Muscle of leg (tissue), 11 donors: ENCODE data around the gene SLC35E1. TPM values are rescaled to one million over a fixed set of nuclear protein-coding genes. Genes with fewer than 3 reads are reported as not detected.

Source experiments
- DNase-seq: peaks from one replicate; pipeline ENCODE4 v3.0.0; 2013
- H3K27ac ChIP-seq: one replicate; pipeline ENCODE4 v1.5.1; 2013; ENCODE audit warnings: mild to moderate bottlenecking, low read length, control low read depth
- H3K27me3 ChIP-seq: one replicate; pipeline ENCODE4 v1.6.1; 2013; ENCODE audit warnings: low read length; ENCODE audit not compliant: control insufficient read depth, insufficient read depth
- H3K36me3 ChIP-seq: one replicate; pipeline ENCODE4 v1.6.1; 2013; ENCODE audit warnings: low read length; ENCODE audit not compliant: control insufficient read depth, insufficient read depth
- H3K4me1 ChIP-seq: one replicate; pipeline ENCODE4 v1.6.1; 2013; ENCODE audit warnings: low read length; ENCODE audit not compliant: control insufficient read depth, insufficient read depth
- H3K4me3 ChIP-seq: one replicate; pipeline ENCODE4 v1.5.1; 2013; ENCODE audit warnings: low read length, control low read depth
- H3K9me3 ChIP-seq: replicated peaks from 2 replicates; pipeline ENCODE4 v1.6.1; 2013; ENCODE audit warnings: low read depth, low read length; ENCODE audit not compliant: control insufficient read depth
- WGBS: methylation state at CpG from one replicate; pipeline ENCODE4 v1.1.5; 2013; ENCODE audit warnings: missing lambda C conversion rate; ENCODE audit not compliant: insufficient coverage; 5-methylcytosine and 5-hydroxymethylcytosine counted together
- polyA plus RNA-seq, 8 donors: library from polyadenylated mRNA; unstranded; fragments of 120-200 nt; gene quantifications; one replicate each; pipeline versions ENCODE4 v1.2.1 to v1.2.3, GENCODE V29; 2013; ENCODE audit warnings: inconsistent platforms in 1 of 8, low replicate concordance in 1 of 8; ENCODE audit not compliant: insufficient read length in 8 of 8, insufficient read depth in 1 of 8
- total RNA-seq: library from RNA; stranded (reverse); fragments of 120-200 nt; gene quantifications from one replicate; pipeline ENCODE4 v1.2.4, GENCODE V29; 2013

Gene SLC35E1
- total and polyA plus RNA-seq, 9 donors = 16.1 to 34.7 (median 28.3) TPM

DNA sequence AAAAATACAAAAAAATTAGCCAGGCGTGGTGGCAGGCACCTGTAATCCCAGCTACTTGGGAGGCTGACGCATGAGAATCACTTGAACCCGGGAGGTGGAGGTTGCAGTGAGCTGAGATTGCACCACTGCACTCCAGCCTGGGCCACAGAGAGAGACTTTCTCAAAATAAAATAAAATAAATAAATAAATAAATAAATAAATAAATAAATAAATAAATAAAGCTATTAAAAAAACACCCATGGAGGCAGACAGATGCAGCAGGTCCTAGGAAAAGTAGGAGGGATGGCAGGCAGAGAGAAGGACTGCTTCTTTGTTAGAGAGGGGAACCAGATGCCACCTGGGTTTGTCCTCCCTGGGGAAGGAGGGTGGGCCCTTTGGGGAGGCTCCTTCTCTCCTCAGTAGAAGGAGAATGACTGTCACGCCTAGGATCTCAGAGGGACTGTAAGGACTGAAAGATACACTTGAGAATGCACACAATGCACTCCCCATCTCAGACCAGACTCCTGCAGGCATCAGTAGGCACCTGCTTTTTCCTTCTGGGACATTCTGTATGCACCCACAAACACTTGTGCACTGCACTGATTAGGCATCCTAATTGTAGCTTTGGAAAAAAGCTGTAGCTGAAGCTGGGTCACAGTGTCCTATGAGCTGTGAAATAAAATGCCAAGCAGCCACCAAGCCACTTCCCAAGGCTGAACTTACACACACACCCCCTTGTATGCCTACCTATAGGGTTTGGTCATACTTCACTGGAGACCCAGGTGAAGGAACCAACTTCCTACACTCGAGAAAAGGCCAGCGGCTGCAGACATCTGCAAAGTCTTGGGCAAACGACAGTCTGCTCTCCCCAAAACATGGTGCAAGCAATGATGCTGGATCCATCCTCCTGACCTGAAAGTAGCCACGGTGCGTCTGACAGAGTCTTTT, 18.9 kb upstream of the SLC35E1 start:
- Histone ChIP-seq H3K27me3 (no peaks in the 10 kb centered on the region), H3K36me3 (no peaks in the 10 kb centered on the region), H3K9me3 (no peaks in the 10 kb centered on the region), H3K4me3 (no peak overlapping the region), H3K4me1 (peaks cover 49% of the 10 kb centered on the region), H3K27ac (no peak overlapping the region)
- no peak for DNase-seq
- WGBS = 83% methylated on average over 6 of the region's 9 CpGs

- Histone ChIP-seq H3K9me3 (no peaks in the 10 kb centered on the region), H3K27me3 (no peaks in the 10 kb centered on the region), H3K36me3 (no peaks in the 10 kb centered on the region), H3K4me1 (peaks cover 61% of the 10 kb centered on the region), H3K4me3 (no peak overlapping the region), H3K27ac (no peak overlapping the region)
- DNase-seq = no peak
- WGBS = 67% methylated on average over 3 of the region's 3 CpGs
Measured at GRCh38 chr19:16589917-16590316, 17.7 kb upstream of the SLC35E1 start.

GRCh38 chr19:16588824-16589577, 16.8 kb upstream of the SLC35E1 start:
- no peak for DNase-seq
- Histone ChIP-seq H3K4me3 (no peak overlapping the region), H3K27me3 (no peaks in the 10 kb centered on the region), H3K27ac (peak overlapping the region; percentile 73), H3K9me3 (no peaks in the 10 kb centered on the region), H3K4me1 (peaks cover 70% of the 10 kb centered on the region), H3K36me3 (no peaks in the 10 kb centered on the region)
- 87% methylated on average over 9 of the region's 11 CpGs for WGBS

DNA sequence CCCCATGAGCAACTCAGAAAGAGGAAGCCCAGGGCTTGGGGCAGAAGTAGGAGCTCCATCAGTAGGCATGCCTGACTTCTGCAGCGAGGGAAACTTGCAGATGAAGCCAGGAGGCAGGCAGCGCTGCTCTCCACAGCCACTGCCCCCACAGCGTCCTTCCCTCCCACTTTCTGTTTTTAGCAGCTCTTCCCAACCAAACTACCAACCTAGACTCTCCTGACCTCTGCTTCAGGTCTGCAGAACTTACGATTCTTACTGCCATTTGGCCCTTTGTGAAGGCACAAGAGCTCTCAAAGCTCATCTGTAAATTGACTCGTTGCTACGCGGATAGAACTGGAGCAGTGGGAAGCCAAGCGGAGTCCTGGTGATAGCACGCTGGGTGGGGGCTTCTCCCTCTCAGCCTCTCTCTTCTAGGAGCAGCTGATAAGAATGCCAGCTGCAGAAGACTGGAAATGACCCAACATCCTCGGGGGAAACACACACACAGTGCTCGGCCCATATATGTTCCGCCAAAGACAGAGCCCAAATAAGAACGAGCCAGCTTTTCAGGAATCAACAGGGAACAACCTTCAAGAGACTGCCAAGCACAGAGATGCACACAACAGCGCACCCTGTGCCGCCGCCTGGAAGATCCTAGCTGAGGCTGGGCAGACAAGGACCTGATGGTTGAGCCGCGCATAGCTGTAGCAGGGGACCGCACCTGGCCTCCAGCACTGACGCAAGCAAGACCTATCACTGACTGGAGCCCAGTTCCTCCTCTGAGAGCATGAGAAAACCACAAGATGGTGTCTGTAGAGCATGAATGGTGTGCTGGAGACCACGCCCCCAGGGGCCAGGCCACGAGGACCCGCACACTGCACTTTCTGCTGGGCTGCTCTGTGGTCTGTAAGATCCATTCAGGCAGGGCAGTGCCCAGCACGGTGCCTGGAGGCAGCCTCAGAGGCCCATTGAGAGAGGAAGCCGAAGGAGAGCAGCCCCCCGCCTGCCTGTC, 15.9 kb upstream of the SLC35E1 start:
- H3K27ac ChIP-seq = peak overlapping the region; percentile 73
- peak; percentile 55 for DNase-seq
- H3K27me3 ChIP-seq = no peaks in the 10 kb centered on the region
- H3K36me3 ChIP-seq = no peaks in the 10 kb centered on the region
- H3K4me3 ChIP-seq = peak overlapping the region; percentile 4
- H3K9me3 ChIP-seq = no peaks in the 10 kb centered on the region
- WGBS = 33% methylated on average over 22 of the region's 26 CpGs
- peaks cover 77% of the 10 kb centered on the region for H3K4me1 ChIP-seq

DNA sequence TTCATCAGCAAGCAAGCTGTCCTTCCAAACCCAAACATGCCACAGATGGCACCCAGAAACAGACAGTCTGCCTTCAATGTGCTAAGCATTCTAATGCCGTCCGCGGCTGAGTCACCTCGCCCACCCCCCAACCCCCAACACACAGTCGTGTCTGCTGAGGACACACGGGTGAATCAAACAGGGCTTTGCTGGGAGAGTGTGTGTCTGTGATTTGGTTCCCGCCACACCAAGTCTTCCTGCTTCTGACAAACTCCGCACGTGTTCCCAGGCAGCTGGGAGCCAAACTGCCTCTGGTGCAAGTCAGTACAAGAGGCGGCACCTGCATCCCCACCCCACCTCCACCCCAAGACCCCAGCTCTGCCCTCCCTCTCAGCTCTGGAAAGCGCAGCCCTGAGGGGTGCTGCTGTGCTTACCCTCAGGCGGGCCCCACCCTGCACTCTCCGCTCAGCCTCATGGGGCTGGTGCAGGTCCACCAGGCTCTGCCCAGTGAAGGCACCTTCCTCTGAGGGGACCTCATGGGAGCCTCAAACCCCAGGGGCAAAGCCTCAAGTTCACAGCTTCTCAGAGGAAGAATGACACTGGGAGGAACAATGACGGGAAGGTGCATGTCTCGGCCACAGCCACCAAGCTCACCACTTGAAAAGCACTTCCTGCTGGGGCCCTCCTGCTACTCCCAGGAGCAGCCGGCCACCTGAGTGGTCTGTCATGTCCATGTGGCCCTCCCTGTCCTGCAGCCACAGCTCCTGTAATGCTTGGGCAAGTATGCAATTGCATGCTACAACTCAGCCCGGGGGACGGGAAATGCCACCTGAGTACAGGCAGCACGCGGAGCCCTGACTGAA, 15.0 kb upstream of the SLC35E1 start:
- Histone ChIP-seq H3K9me3 (no peaks in the 10 kb centered on the region), H3K27ac (peak overlapping the region; percentile 73), H3K4me1 (peaks cover 76% of the 10 kb centered on the region), H3K27me3 (no peaks in the 10 kb centered on the region), H3K4me3 (peak overlapping the region; percentile 4), H3K36me3 (no peaks in the 10 kb centered on the region)
- no peak for DNase-seq
- 37% methylated on average over 13 of the region's 20 CpGs for WGBS

GRCh38 chr19:16586477-16586871, 14.3 kb upstream of the SLC35E1 start:
- no peak overlapping the region for H3K27ac ChIP-seq
- H3K36me3 ChIP-seq = peaks cover 6% of the 10 kb centered on the region
- 93% methylated on average over 9 of the region's 9 CpGs for whole genome bisulfite sequencing
- H3K9me3 ChIP-seq = no peaks in the 10 kb centered on the region
- DNase-seq = no peak
- H3K4me1 ChIP-seq = peaks cover 77% of the 10 kb centered on the region
- no peak overlapping the region for H3K4me3 ChIP-seq
- H3K27me3 ChIP-seq = no peaks in the 10 kb centered on the region

DNA sequence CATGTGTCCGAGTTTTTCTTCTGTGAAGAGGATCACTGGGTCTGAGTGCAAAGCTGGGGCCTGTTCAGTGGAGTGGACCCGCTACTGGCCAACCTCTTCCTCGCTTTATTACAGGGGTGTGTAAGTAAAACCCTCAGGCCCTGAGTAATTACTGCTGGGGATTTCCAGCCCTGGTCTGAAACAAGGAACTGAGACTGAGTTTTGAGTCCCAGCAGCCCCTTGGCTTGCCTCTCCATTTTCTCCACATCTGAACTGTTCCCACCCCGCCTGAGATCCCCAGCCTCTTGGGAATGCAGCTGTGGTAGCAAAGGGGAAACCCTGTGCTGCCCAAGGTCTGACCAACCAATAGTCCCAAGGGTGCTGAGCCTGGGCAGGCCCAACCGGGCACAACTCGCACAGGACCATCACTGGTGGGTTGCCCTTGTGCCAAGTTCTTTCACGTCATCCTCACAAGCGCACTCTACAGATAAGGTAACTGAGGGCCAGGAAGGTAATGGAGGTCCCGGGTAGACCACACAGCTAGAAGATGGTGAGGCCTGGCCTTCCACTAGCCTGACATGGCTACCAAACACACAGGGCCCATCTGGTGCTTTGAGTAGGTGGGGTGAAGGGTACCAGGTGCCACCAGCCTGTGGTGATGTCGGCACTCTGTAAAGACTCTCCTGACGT, 13.7 kb upstream of the SLC35E1 start:
- Histone ChIP-seq H3K4me3 (no peak overlapping the region), H3K27ac (peak overlapping the region; percentile 49), H3K27me3 (no peaks in the 10 kb centered on the region), H3K9me3 (no peaks in the 10 kb centered on the region), H3K36me3 (peaks cover 9% of the 10 kb centered on the region), H3K4me1 (peaks cover 82% of the 10 kb centered on the region)
- peak; percentile 38 for DNase-seq
- WGBS = 79% methylated on average over 6 of the region's 11 CpGs

- WGBS = 56% methylated on average over 10 of the region's 13 CpGs
- Histone ChIP-seq H3K27ac (peak overlapping the region; percentile 91), H3K4me1 (peaks cover 82% of the 10 kb centered on the region), H3K9me3 (no peaks in the 10 kb centered on the region), H3K4me3 (no peak overlapping the region), H3K27me3 (no peaks in the 10 kb centered on the region), H3K36me3 (peaks cover 9% of the 10 kb centered on the region)
- no peak for DNase-seq
Measured at GRCh38 chr19:16585094-16585801, 13.0 kb upstream of the SLC35E1 start.
